GM04503 (cell line): ENCODE results near the gene MGMT.

Experiments used
- DNase-seq: peaks from one replicate; pipeline ENCODE4 v3.0.0-alpha.2; 2012; ENCODE audit warnings: low read depth

MGMT gene

GRCh38 chr10:129544205-129545202 lies 77.5 kb downstream of the MGMT start:
- no peak for DNase-seq

- no peak for DNase-seq
These were observed 78.2 kb downstream of the MGMT start for GRCh38 chr10:129545261-129545660.

- DNase-seq, result no peak
These were observed 79.1 kb downstream of the MGMT start for GRCh38 chr10:129546106-129546505.

- DNase-seq, result no peak
These were observed 80.6 kb downstream of the MGMT start for GRCh38 chr10:129547608-129548007.

GRCh38 chr10:129548600-129548999 lies 81.6 kb downstream of the MGMT start:
- no peak for DNase-seq

GRCh38 chr10:129550076-129550475 lies 83.0 kb downstream of the MGMT start:
- no peak for DNase-seq

GRCh38 chr10:129550658-129551057 lies 83.6 kb downstream of the MGMT start:
- no peak for DNase-seq

GRCh38 chr10:129552119-129552518 lies 85.1 kb downstream of the MGMT start:
- DNase-seq, result no peak

GRCh38 chr10:129553928-129554327 lies 86.9 kb downstream of the MGMT start:
- DNase-seq, result no peak

- DNase-seq, result no peak
These were observed 89.3 kb downstream of the MGMT start for GRCh38 chr10:129556316-129556715.

- no peak for DNase-seq
These were observed 93.3 kb downstream of the MGMT start for GRCh38 chr10:129560361-129560760.

GRCh38 chr10:129562487-129562886 lies 95.4 kb downstream of the MGMT start:
- DNase-seq, result no peak

GRCh38 chr10:129564923-129565322 lies 97.9 kb downstream of the MGMT start:
- no peak for DNase-seq

GRCh38 chr10:129568583-129569344 lies 101.7 kb downstream of the MGMT start:
- DNase-seq, result no peak

GRCh38 chr10:129570185-129570584 lies 103.1 kb downstream of the MGMT start:
- DNase-seq, result no peak

- DNase-seq, result no peak
These were observed 112.2 kb downstream of the MGMT start for GRCh38 chr10:129579228-129579627.

GRCh38 chr10:129580010-129580409 lies 113.0 kb downstream of the MGMT start:
- DNase-seq, result no peak

- no peak for DNase-seq
These were observed 113.9 kb downstream of the MGMT start for GRCh38 chr10:129580901-129581300.

- no peak for DNase-seq
These were observed 114.9 kb downstream of the MGMT start for GRCh38 chr10:129581827-129582411.

GRCh38 chr10:129583831-129584230 lies 116.8 kb downstream of the MGMT start:
- no peak for DNase-seq

GRCh38 chr10:129586898-129587443 lies 119.9 kb downstream of the MGMT start:
- DNase-seq, result no peak

GRCh38 chr10:129589546-129589945 lies 122.5 kb downstream of the MGMT start:
- DNase-seq, result no peak
